ENCODE results near the gene POMGNT2.

POMGNT2 gene

GRCh38 chr3:43102773-43103480, 3.0 kb downstream of the POMGNT2 start:
- DNase-seq: no peak

GRCh38 chr3:43098761-43099160, 7.1 kb downstream of the POMGNT2 start:
- DNase-seq: no peak

- DNase-seq: no peak
Measured at GRCh38 chr3:43097400-43098080, 8.3 kb downstream of the POMGNT2 start.

GRCh38 chr3:43096761-43097160, 9.1 kb downstream of the POMGNT2 start:
- DNase-seq: no peak

DNA sequence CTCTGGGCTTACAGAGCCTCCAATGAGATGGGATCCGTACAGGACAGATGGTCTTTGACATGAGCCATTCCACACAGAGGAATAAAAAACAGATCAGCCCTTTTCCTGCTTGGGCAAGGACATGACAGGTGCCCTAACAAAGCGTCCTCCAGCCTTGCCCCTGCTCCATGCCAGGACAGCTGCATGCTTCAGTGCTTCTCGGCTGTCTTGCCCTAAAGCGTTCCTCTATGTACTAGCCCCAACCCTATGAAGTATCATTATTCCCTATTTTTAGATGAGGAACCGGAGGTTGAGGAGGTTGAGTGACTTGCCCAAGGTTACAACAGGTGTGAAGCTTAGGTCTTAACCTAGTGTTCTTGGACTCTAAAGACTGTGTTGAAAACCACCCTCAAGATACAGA, 10.5 kb downstream of the POMGNT2 start:
- no peak for DNase-seq

- DNase-seq: no peak
Measured at GRCh38 chr3:43094851-43095250, 11.0 kb downstream of the POMGNT2 start.

DNA sequence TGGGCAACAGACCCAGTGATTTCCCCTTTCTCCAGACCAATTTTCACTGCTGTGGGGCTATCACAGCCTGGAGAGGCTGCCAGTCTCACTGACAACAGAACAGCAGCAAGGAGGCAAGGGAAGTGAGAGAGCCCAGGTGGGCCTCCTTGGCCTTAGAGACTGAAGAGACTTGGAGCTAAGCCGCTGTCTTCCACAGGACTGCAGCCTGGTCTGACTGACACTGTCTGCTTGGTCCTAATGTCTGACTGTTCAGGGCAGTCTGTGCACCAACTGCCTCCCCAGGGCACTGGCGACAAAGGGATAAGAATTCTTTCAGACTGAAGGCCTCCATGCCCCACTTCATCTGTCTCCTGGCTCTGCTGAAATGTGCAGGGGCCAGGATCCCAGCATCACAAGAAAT, 11.5 kb downstream of the POMGNT2 start:
- no peak for DNase-seq

- no peak for DNase-seq
Measured at GRCh38 chr3:43093974-43094373, 11.9 kb downstream of the POMGNT2 start.

- DNase-seq: no peak
Measured at GRCh38 chr3:43093006-43093405, 12.9 kb downstream of the POMGNT2 start.

- DNase-seq: no peak
Measured at GRCh38 chr3:43091481-43091880, 14.4 kb downstream of the POMGNT2 start.

GRCh38 chr3:43090238-43090637, 15.6 kb downstream of the POMGNT2 start:
- no peak for DNase-seq

GRCh38 chr3:43089081-43089480, 16.8 kb downstream of the POMGNT2 start:
- no peak for DNase-seq

DNA sequence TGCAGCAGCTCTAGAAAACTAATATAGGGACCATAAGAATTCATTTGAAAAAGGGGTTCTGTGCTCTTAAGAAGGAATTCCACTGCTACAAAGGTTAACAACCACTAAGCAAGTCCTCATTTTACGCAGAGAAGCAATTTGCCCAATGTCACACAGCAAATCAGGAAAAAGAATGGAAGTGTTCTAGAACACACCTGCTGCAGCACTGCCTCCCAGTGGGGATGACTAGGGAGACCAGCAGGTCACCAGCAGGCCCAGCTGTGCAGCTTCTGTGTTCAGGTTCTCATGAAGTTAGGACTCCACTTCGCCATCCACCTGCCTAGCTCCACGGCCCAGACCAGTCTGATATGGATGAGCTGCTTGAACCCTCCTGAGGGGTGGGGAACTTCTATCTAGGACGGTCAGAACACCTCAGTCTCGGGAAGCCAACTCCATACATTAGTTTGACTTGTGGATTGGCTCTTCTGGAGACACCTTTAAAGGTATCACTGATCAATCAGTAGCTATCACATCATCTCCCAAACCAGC, 18.6 kb downstream of the POMGNT2 start:
- no peak for DNase-seq

- no peak for DNase-seq
Measured at GRCh38 chr3:43086460-43087165, 19.3 kb downstream of the POMGNT2 start.

DNA sequence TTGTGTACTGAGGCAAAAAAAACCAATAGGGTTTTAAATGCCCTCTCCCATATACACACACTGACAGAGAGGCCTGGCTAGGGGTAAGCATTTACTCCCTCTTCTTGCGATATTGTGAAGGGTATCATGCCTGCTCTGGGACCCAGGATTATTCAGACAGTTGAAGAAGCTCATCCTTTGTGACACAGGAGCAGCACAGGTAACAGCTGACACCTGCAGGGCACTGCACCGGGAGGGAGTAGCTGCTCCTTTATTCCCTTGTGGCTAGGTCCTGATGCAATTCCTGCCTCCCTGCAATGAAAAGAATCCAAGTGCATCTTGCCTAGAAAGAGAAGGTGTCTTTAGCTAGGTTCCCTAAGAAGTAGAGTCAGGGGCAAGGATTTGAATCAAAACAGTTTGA, 23.4 kb downstream of the POMGNT2 start:
- no peak for DNase-seq

- DNase-seq: no peak
Measured at GRCh38 chr3:43081796-43082195, 24.1 kb downstream of the POMGNT2 start.

GRCh38 chr3:43080726-43081568, 24.9 kb downstream of the POMGNT2 start:
- DNase-seq: no peak

DNA sequence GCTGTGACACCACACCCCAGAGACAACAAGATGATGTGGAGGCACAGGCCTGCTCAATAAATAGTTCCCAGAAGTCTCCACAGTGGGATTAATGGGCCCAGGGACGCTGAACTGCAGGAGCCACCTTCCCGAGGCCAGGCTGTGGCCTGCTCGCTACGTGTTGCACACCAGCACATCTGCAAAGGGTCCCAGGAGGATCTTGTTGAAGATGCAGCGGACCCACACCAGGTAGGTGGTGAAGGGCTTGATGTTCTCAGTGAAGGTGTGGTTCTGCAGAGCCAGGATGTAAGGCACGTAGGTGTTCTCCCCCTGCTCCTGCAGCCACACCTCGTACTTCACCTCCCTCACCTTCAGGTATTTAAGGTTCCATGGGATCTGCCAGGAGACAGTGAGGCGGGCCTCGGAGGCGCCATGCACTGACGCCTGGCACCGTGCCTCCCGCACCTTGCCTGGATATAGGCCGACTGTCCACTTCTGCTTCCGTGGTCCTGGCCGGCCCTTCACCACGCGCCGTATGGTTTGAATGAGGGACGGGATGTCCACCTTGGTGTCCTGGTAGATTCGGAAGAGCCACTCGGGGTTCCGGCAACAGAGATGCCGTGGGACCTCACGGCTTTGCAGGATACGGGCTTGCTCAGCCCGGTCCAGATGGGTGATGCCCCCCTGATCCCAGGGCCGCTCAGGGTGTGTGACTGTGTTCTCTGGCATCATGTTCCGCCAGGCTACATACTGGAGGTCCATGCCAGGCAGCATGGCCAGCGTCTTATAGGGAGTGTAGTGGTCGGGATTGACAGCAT, 26.1 kb downstream of the POMGNT2 start:
- DNase-seq: no peak

GRCh38 chr3:43077707-43078106, 28.2 kb downstream of the POMGNT2 start:
- DNase-seq: no peak

DNA sequence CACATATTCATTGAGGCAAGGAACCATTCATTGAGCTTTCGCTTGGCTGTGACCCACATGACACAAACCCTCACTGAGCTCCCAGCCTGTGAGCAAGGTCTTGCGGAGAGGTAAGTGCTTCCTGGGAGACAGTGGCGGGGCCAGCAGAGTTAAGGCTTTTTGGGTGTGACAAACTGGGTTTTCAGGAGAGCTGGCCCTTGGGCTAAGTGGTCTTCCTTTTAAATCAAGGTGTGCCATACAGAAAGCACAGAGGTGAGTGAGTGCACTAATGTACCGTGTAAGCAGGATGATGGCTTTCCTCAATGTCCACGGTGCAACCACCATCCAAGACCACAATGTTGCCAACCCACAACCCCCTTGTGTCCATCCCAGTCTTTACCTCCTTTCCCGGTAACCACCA, 28.6 kb downstream of the POMGNT2 start:
- DNase-seq: no peak

DNA sequence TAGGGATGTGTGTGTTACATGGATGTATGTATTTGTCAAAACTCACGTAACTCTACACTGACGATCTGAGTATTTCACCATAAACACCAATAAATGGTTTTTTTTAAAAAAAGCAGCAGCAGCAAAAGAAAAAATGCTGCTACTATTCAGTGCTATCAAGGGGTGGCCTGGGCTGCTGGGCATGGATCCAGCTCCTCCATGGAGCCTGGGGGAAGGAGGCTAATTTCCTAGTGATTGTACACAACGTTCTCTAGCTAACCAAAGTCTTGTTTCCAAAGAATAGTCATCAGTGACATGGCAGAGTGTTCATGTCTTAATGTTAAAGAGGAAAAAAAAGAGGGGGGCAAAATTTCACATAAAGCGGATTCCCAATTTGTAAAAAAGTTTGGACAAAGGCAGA, 29.0 kb downstream of the POMGNT2 start:
- DNase-seq: no peak
